Kidney tubule cell (primary cell): ENCODE measurements around the gene SPECC1.
"Not testable (repeated sequence)": the region's sequence is repeated elsewhere in the genome, so short reads cannot be mapped to it uniquely, and the experiment has no call there.

Source experiments
- DNase-seq: peaks from one replicate; pipeline ENCODE4 v3.0.0-alpha.2; 2018; ENCODE audit warnings: low spot score

Gene SPECC1

GRCh38 chr17:20313306-20313705 is 304.1 kb downstream of the SPECC1 start:
- DNase-seq = no peak

GRCh38 chr17:20313891-20314290 is 304.7 kb downstream of the SPECC1 start:
- no peak for DNase-seq

GRCh38 chr17:20314834-20315233 is 305.7 kb downstream of the SPECC1 start:
- DNase-seq = no peak

- no peak for DNase-seq
Measured at GRCh38 chr17:20315311-20315710, 306.2 kb downstream of the SPECC1 start.

GRCh38 chr17:20315821-20316220 is 306.7 kb downstream of the SPECC1 start:
- no peak for DNase-seq

GRCh38 chr17:20320535-20321229 is 311.5 kb downstream of the SPECC1 start:
- peak; percentile 67 for DNase-seq

- not testable (repeated sequence) for DNase-seq
Measured at GRCh38 chr17:20321357-20321756, 312.2 kb downstream of the SPECC1 start.

GRCh38 chr17:20327739-20328138 is 318.6 kb downstream of the SPECC1 start:
- not testable (repeated sequence) for DNase-seq

- DNase-seq = not testable (repeated sequence)
Measured at GRCh38 chr17:20351405-20351804, 342.2 kb downstream of the SPECC1 start.

- DNase-seq = not testable (repeated sequence)
Measured at GRCh38 chr17:20352567-20352966, 343.4 kb downstream of the SPECC1 start.

GRCh38 chr17:20363846-20364245 is 354.7 kb downstream of the SPECC1 start:
- not testable (repeated sequence) for DNase-seq
